HG02970 (cell line): ENCODE results near the gene CHD6.

ENCODE experiments used
- ATAC-seq: cut with Tn5 transposase; IDR thresholded peaks from one replicate; pipeline ENCODE4 v1.9.1; 2021; ENCODE audit warnings: mild to moderate bottlenecking, moderate library complexity, moderate number of reproducible peaks; ENCODE audit not compliant: unreplicated experiment, low FRiP score

Gene CHD6

GRCh38 chr20:41476446-41476845 lies 141.7 kb downstream of the CHD6 start:
- ATAC-seq, result no peak

- no peak for ATAC-seq
Measured at GRCh38 chr20:41476013-41476441, 142.2 kb downstream of the CHD6 start.

- ATAC-seq, result no peak
Measured at GRCh38 chr20:41475503-41475902, 142.7 kb downstream of the CHD6 start.

GRCh38 chr20:41470362-41471095 lies 147.6 kb downstream of the CHD6 start:
- ATAC-seq, result no peak

GRCh38 chr20:41469868-41470267 lies 148.3 kb downstream of the CHD6 start:
- ATAC-seq, result no peak

- ATAC-seq, result no peak
Measured at GRCh38 chr20:41468994-41469600, 149.1 kb downstream of the CHD6 start.

GRCh38 chr20:41467690-41468089 lies 150.5 kb downstream of the CHD6 start:
- no peak for ATAC-seq

- no peak for ATAC-seq
Measured at GRCh38 chr20:41467220-41467619, 151.0 kb downstream of the CHD6 start.

- no peak for ATAC-seq
Measured at GRCh38 chr20:41463567-41463966, 154.6 kb downstream of the CHD6 start.

GRCh38 chr20:41462372-41463161 lies 155.6 kb downstream of the CHD6 start:
- no peak for ATAC-seq

- no peak for ATAC-seq
Measured at GRCh38 chr20:41458761-41459160, 159.4 kb downstream of the CHD6 start.

- ATAC-seq, result no peak
Measured at GRCh38 chr20:41457173-41457857, 160.9 kb downstream of the CHD6 start.

GRCh38 chr20:41456351-41456750 lies 161.8 kb downstream of the CHD6 start:
- no peak for ATAC-seq

GRCh38 chr20:41454250-41454649 lies 163.9 kb downstream of the CHD6 start:
- ATAC-seq, result no peak

GRCh38 chr20:41453010-41453950 lies 164.9 kb downstream of the CHD6 start:
- ATAC-seq, result no peak

- ATAC-seq, result no peak
Measured at GRCh38 chr20:41452226-41452625, 166.0 kb downstream of the CHD6 start.

GRCh38 chr20:41447006-41447405 lies 171.2 kb downstream of the CHD6 start:
- ATAC-seq, result no peak

GRCh38 chr20:41446456-41446855 lies 171.7 kb downstream of the CHD6 start:
- no peak for ATAC-seq

GRCh38 chr20:41444821-41445220 lies 173.4 kb downstream of the CHD6 start:
- ATAC-seq, result no peak

GRCh38 chr20:41443691-41444090 lies 174.5 kb downstream of the CHD6 start:
- no peak for ATAC-seq
